ENCODE measurements around the gene BANF2. TPM values are rescaled to one million over a fixed set of nuclear protein-coding genes. Genes with fewer than 3 reads are reported as not detected.

BANF2 gene
- total and polyA plus RNA-seq, 3 donors from 2014 or later: 29.5 to 133 (median 60.2) TPM

DNA sequence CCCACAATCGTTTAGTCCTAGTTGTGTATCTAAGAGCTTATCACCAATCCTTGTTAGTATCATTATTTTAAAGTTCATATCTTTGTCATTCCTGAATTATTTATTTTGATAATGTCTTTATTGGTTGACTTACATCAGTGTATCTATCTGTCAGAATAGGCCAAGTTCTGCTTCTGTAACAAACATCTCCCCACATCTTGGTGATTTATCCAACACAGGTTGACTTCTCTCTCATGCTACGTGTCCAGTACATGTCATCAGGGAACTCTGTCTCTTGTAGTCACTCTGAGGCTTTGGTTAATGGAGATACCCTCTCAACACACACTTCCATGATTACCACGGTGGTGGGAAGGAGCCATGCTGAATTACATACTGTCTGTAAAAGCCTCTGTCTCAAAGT lies 38.4 kb downstream of the BANF2 start:
- no peak for DNase-seq
- no peak overlapping the region for H3K4me3 ChIP-seq
- H3K9me3 ChIP-seq: no peaks in the 10 kb centered on the region
- 61 to 67% methylated on average over 3 of the region's 3 CpGs for WGBS, 2 donors
- H3K27ac ChIP-seq: no peak overlapping the region
- H3K36me3 ChIP-seq (ENCODE audit: low read depth, missing control alignments): no peaks in the 10 kb centered on the region
- intact Hi-C loops (cut with DNase I; ENCODE audit: low total_unique reads): no loop called here
- no peaks in the 10 kb centered on the region for H3K4me1 ChIP-seq
- no peaks in the 10 kb centered on the region for H3K27me3 ChIP-seq
- TF ChIP-seq, protein P1, sequence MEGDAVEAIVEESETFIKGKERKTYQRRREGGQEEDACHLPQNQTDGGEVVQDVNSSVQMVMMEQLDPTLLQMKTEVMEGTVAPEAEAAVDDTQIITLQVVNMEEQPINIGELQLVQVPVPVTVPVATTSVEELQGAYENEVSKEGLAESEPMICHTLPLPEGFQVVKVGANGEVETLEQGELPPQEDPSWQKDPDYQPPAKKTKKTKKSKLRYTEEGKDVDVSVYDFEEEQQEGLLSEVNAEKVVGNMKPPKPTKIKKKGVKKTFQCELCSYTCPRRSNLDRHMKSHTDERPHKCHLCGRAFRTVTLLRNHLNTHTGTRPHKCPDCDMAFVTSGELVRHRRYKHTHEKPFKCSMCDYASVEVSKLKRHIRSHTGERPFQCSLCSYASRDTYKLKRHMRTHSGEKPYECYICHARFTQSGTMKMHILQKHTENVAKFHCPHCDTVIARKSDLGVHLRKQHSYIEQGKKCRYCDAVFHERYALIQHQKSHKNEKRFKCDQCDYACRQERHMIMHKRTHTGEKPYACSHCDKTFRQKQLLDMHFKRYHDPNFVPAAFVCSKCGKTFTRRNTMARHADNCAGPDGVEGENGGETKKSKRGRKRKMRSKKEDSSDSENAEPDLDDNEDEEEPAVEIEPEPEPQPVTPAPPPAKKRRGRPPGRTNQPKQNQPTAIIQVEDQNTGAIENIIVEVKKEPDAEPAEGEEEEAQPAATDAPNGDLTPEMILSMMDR (IDR thresholded peaks at IDR 0.05): no peak
- no peak for TF ChIP-seq POLR2A (IDR thresholded peaks at IDR 0.05)

DNA sequence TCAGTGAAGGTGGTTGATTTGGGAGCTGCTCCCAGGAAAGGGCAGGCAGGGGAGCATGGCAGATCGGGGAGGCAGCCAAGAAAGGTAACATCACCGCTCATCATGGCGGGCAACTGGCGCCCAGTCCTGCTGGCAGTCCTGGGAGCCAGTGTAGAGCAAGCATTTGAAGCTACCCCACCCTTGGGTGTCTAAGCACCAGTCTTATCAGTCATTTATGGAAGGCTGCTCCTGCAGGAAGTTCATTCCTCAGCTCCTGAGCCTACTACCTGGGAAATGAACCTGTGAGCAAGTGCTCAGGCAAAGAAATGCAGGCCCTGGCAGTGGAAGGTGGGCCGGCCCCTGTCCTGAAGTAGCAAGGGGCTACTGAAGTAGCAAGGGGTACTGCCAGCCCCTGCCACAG lies 41.5 kb downstream of the BANF2 start:
- no peak overlapping the region for H3K4me3 ChIP-seq
- H3K9me3 ChIP-seq: no peaks in the 10 kb centered on the region
- DNase-seq: no peak
- no peak overlapping the region for H3K27ac ChIP-seq
- intact Hi-C loops (cut with DNase I; ENCODE audit: low total_unique reads): no loop called here
- H3K27me3 ChIP-seq: no peaks in the 10 kb centered on the region
- TF ChIP-seq, protein P1 (IDR thresholded peaks at IDR 0.05): no peak
- no peaks in the 10 kb centered on the region for H3K36me3 ChIP-seq (ENCODE audit: low read depth, missing control alignments)
- WGBS, 2 donors: 96 to 100% methylated on average over 4 to 5 of the region's 5 CpGs
- no peaks in the 10 kb centered on the region for H3K4me1 ChIP-seq

DNA sequence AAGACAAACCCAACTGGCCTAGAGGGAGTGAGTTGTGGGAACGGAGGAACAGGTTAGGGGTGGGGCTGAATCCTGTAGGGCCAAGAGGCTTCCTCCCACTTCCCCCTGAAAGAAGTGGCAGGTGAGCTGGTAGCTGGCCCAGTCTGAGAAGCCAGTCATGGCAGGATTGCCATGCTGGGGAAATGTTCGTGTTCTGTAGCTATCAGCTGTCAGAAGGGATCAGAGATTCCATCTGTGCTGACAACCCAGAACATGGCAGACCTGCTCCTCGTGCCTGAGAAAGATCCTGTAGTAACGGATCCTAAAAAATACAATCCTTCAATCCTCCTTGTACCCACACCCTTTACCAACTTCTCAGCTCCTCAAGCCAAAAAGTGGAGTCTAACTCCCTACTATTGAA lies 43.0 kb downstream of the BANF2 start:
- no peak for TF ChIP-seq POLR2A (IDR thresholded peaks at IDR 0.05)
- TF ChIP-seq, protein P1 (IDR thresholded peaks at IDR 0.05): no peak
- Histone ChIP-seq H3K27me3 (no peaks in the 10 kb centered on the region), H3K27ac (no peak overlapping the region), H3K4me1 (no peaks in the 10 kb centered on the region), H3K4me3 (no peak overlapping the region), H3K9me3 (no peaks in the 10 kb centered on the region), H3K36me3 (ENCODE audit: low read depth, missing control alignments) (no peaks in the 10 kb centered on the region)
- WGBS, 2 donors: 65 to 71% methylated on average over 4 of the region's 4 CpGs
- intact Hi-C loops (cut with DNase I; ENCODE audit: low total_unique reads): no loop called here
- DNase-seq: no peak

DNA sequence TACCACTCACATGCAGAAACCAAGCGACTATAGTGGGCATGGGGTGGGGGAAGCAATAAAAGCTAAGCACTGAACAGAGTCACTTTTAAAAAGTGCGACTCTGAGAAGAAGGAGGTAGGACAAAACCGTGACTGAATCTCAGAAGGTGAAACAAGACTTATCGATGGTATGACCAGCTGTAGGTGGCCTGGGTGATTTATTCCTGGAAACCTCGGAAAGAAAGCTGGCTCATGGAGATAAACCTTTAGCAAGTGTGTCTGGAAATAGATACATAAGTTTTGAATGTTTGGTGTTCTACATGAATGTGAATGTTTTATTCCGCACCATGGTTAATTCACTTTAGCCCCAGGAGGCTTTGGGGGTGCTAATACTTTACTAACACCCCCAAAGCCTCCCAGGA lies 43.9 kb downstream of the BANF2 start:
- Histone ChIP-seq H3K9me3 (no peaks in the 10 kb centered on the region), H3K36me3 (ENCODE audit: low read depth, missing control alignments) (no peaks in the 10 kb centered on the region), H3K4me1 (no peaks in the 10 kb centered on the region), H3K4me3 (no peak overlapping the region), H3K27me3 (no peaks in the 10 kb centered on the region), H3K27ac (no peak overlapping the region)
- TF ChIP-seq, protein P1 (IDR thresholded peaks at IDR 0.05): no peak
- TF ChIP-seq POLR2A (IDR thresholded peaks at IDR 0.05): no peak
- intact Hi-C loops (cut with DNase I; ENCODE audit: low total_unique reads): no loop called here
- DNase-seq: no peak
- WGBS, 2 donors: 85 to 90% methylated on average over 6 of the region's 6 CpGs

DNA sequence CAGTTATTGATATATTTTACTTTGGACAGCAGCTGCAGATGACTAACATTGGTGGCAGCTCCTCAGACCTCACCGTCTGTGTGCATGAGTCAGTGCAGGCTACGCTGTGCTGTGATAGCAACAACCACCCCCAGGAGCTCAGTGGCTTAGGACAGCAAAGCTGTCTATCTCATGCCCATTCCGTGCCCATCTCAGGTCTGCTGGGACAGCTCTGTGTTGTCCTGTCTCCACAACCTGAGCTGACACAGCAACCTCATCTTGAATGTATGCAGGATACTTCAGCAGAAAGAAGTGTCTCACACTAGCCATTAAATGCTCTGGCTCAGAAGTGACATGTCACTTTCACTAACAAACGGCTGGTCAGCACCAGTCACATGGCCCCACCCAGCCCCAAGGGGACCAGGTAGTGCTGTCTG lies 47.7 kb downstream of the BANF2 start:
- 45 to 61% methylated on average over 4 of the region's 4 CpGs for WGBS, 2 donors
- Histone ChIP-seq H3K36me3 (ENCODE audit: low read depth, missing control alignments) (no peaks in the 10 kb centered on the region), H3K4me1 (no peaks in the 10 kb centered on the region), H3K4me3 (no peak overlapping the region), H3K27me3 (no peaks in the 10 kb centered on the region), H3K9me3 (no peaks in the 10 kb centered on the region), H3K27ac (no peak overlapping the region)
- TF ChIP-seq, protein P1 (IDR thresholded peaks at IDR 0.05): no peak
- no peak for TF ChIP-seq POLR2A (IDR thresholded peaks at IDR 0.05)
- no peak for DNase-seq
- intact Hi-C loops (cut with DNase I; ENCODE audit: low total_unique reads): no loop called here

Data from testis (tissue), 3 donors.